NCI-H345 treated with DMSO at 0.1 percent for 48 hours (cell line): ENCODE measurements around the gene GATAD2A.

Experiments
- DNase-seq: peaks from one replicate; lab custom pipeline; 2025; ENCODE audit not compliant: unreplicated experiment; lab: John Stamatoyannopoulos, UW

Gene GATAD2A

GRCh38 chr19:19542507-19542906 is 137.0 kb downstream of the GATAD2A start:
- no peak for DNase-seq

GRCh38 chr19:19543101-19543500 is 137.6 kb downstream of the GATAD2A start:
- no peak for DNase-seq

GRCh38 chr19:19543640-19544039 is 138.2 kb downstream of the GATAD2A start:
- no peak for DNase-seq

GRCh38 chr19:19544257-19544953 is 138.9 kb downstream of the GATAD2A start:
- DNase-seq = no peak

- no peak for DNase-seq
These were observed 139.6 kb downstream of the GATAD2A start for GRCh38 chr19:19544954-19545591.

- DNase-seq = no peak
These were observed 140.2 kb downstream of the GATAD2A start for GRCh38 chr19:19545707-19546106.

- DNase-seq = no peak
These were observed 141.3 kb downstream of the GATAD2A start for GRCh38 chr19:19546751-19547162.

- no peak for DNase-seq
These were observed 142.3 kb downstream of the GATAD2A start for GRCh38 chr19:19547674-19548336.

- no peak for DNase-seq
These were observed 143.7 kb downstream of the GATAD2A start for GRCh38 chr19:19548915-19549759.

GRCh38 chr19:19549804-19550464 is 144.5 kb downstream of the GATAD2A start:
- no peak for DNase-seq

- no peak for DNase-seq
These were observed 145.0 kb downstream of the GATAD2A start for GRCh38 chr19:19550485-19550929.

GRCh38 chr19:19550972-19551852 is 145.7 kb downstream of the GATAD2A start:
- DNase-seq = no peak

GRCh38 chr19:19551853-19552192 is 146.3 kb downstream of the GATAD2A start:
- DNase-seq = no peak

GRCh38 chr19:19552798-19553197 is 147.3 kb downstream of the GATAD2A start:
- DNase-seq = no peak

GRCh38 chr19:19553670-19554069 is 148.2 kb downstream of the GATAD2A start:
- DNase-seq = no peak

- DNase-seq = no peak
These were observed 148.9 kb downstream of the GATAD2A start for GRCh38 chr19:19554074-19555023.

- DNase-seq = no peak
These were observed 152.6 kb downstream of the GATAD2A start for GRCh38 chr19:19558055-19558454.
